IMR-90 (cell line): Measurements from ENCODE around the gene MEOX2. TPM values are rescaled to one million over a fixed set of nuclear protein-coding genes. Genes with fewer than 3 reads are reported as not detected.

Source experiments
- ATAC-seq: fragments of 200-7000 bp; cut with Tn5 transposase; 2 replicates; pipeline ENCODE4 v1.9.1; 2020; ENCODE audit warnings: low read depth, mild to moderate bottlenecking, moderate library complexity
- BruUV-seq: library from RNA; stranded (reverse); fragments of 400-500 nt; replicated peaks from 2 replicates; lab custom pipeline; 2021; lab: Mats Ljungman, UMichigan
- CTCF ChIA-PET: fragments of 300-600 bp; formaldehyde crosslinking; extraction: SDS; loops from one replicate; lab custom pipeline; 2021; ENCODE audit warnings: antibody characterized with exemption; lab: Yijun Ruan, JAX
- POLR2A ChIA-PET: fragments of 300-600 bp; sonication (Branson Sonifier 250); formaldehyde crosslinking; loops from one replicate; lab custom pipeline; 2022; ENCODE audit warnings: antibody characterized with exemption; ENCODE audit not compliant: unreplicated experiment; lab: Charles Lee
- DNase-seq: peaks from one replicate; pipeline ENCODE4 v3.0.0; 2013
- H2AFZ ChIP-seq: replicated peaks from 2 replicates; pipeline ENCODE3; 2013; ENCODE audit warnings: low read length, mild to moderate bottlenecking; ENCODE audit not compliant: poor library complexity
- H2AK5ac ChIP-seq: 2 replicates; pipeline ENCODE4 v1.6.1; 2013; ENCODE audit warnings: low read depth, low read length, inconsistent platforms
- H2AK9ac ChIP-seq: replicated peaks from 2 replicates; pipeline ENCODE3; 2013; ENCODE audit warnings: mild to moderate bottlenecking, low read depth, low read length, moderate library complexity; ENCODE audit not compliant: poor library complexity
- H2BK120ac ChIP-seq: 2 replicates; pipeline ENCODE4 v1.6.1; 2013; ENCODE audit warnings: low read depth, low read length, inconsistent platforms
- H2BK15ac ChIP-seq: 3 replicates; pipeline ENCODE4 v1.6.1; 2013; ENCODE audit warnings: low read depth, low read length, inconsistent platforms
- H2BK20ac ChIP-seq: 2 replicates; pipeline ENCODE4 v1.6.1; 2013; ENCODE audit warnings: low read depth, mild to moderate bottlenecking, inconsistent platforms, low read length, moderate library complexity
- H2BK5ac ChIP-seq: 2 replicates; pipeline ENCODE4 v1.6.1; 2013; ENCODE audit warnings: mild to moderate bottlenecking, low read depth, low read length, inconsistent platforms; ENCODE audit not compliant: poor library complexity, severe bottlenecking
- H3K14ac ChIP-seq: replicated peaks from 2 replicates; pipeline ENCODE4 v1.6.1; 2013; ENCODE audit warnings: low read depth, low read length, inconsistent platforms
- H3K18ac ChIP-seq: 2 replicates; pipeline ENCODE4 v1.6.1; 2013; ENCODE audit warnings: low read depth, low read length, control low read depth
- H3K23ac ChIP-seq: 2 replicates; pipeline ENCODE4 v1.6.1; 2013; ENCODE audit warnings: low read depth, low read length, inconsistent platforms
- H3K27ac ChIP-seq: 2 replicates; pipeline ENCODE4 v1.5.1; 2013; ENCODE audit warnings: mild to moderate bottlenecking, control low read depth, low read length; ENCODE audit not compliant: insufficient read depth
- H3K27me3 ChIP-seq: 2 replicates; pipeline ENCODE4 v1.6.1; 2013; ENCODE audit warnings: low read length; ENCODE audit not compliant: control insufficient read depth, insufficient read depth
- H3K36me3 ChIP-seq: 2 replicates; pipeline ENCODE4 v1.6.1; 2013; ENCODE audit warnings: low read length, mixed read lengths; ENCODE audit not compliant: control insufficient read depth, insufficient read depth
- H3K4ac ChIP-seq: 2 replicates; pipeline ENCODE4 v1.6.1; 2013; ENCODE audit warnings: low read depth, low read length, inconsistent platforms
- H3K4me1 ChIP-seq: 2 replicates; pipeline ENCODE4 v1.6.1; 2013; ENCODE audit warnings: low read length, mixed read lengths; ENCODE audit not compliant: control insufficient read depth, insufficient read depth
- H3K4me2 ChIP-seq: 2 replicates; pipeline ENCODE4 v1.6.1; 2013; ENCODE audit warnings: low read depth, mild to moderate bottlenecking, control low read depth, low read length, moderate library complexity
- H3K4me3 ChIP-seq: 2 replicates; pipeline ENCODE4 v1.5.1; 2013; ENCODE audit warnings: low read depth, mild to moderate bottlenecking, control low read depth, low read length, moderate library complexity; ENCODE audit not compliant: insufficient read depth
- H3K56ac ChIP-seq: 2 replicates; pipeline ENCODE4 v1.6.1; 2013; ENCODE audit warnings: low read length, inconsistent platforms; ENCODE audit not compliant: insufficient read depth; ENCODE audit errors: extremely low read depth
- H3K79me1 ChIP-seq, 2 experiments: 2 replicates each; pipeline ENCODE4 v1.6.1; 2013; ENCODE audit warnings: low read length in 2 of 2, inconsistent platforms in 1 of 2, low read depth in 1 of 2
- H3K9ac ChIP-seq: 2 replicates; pipeline ENCODE4 v1.6.1; 2013; ENCODE audit warnings: low read depth, low read length, control low read depth
- H3K9me1 ChIP-seq: 2 replicates; pipeline ENCODE4 v1.6.1; 2013; ENCODE audit warnings: low read length, inconsistent platforms; ENCODE audit not compliant: insufficient read depth
- H3K9me3 ChIP-seq: 2 replicates; pipeline ENCODE4 v1.6.1; 2013; ENCODE audit warnings: low read length; ENCODE audit not compliant: control insufficient read depth, insufficient read depth
- H4K20me1 ChIP-seq: 2 replicates; pipeline ENCODE4 v1.6.1; 2013; ENCODE audit warnings: low read length, inconsistent platforms; ENCODE audit not compliant: insufficient read depth
- H4K5ac ChIP-seq: 2 replicates; pipeline ENCODE4 v1.6.1; 2013; ENCODE audit warnings: mild to moderate bottlenecking, low read depth, low read length, control low read depth
- H4K8ac ChIP-seq, 2 experiments: 2 replicates each; pipeline ENCODE4 v1.6.1; 2013; ENCODE audit warnings: low read depth in 2 of 2, low read length in 2 of 2, control low read depth in 1 of 2, inconsistent platforms in 1 of 2
- H4K91ac ChIP-seq: 2 replicates; pipeline ENCODE4 v1.6.1; 2013; ENCODE audit warnings: low read depth, low read length, inconsistent platforms; ENCODE audit not compliant: insufficient read depth
- MXI1 ChIP-seq: IDR thresholded peaks from 2 replicates; pipeline ENCODE4 v1.6.1; 2012; ENCODE audit warnings: low read depth, mild to moderate bottlenecking, low read length, moderate library complexity, borderline replicate concordance
- RCOR1 ChIP-seq: IDR thresholded peaks from 2 replicates; pipeline ENCODE4 v1.6.1; 2012; ENCODE audit warnings: mild to moderate bottlenecking, low read length, improper control_type of control experiment; ENCODE audit not compliant: insufficient replicate concordance
- RFX5 ChIP-seq: IDR thresholded peaks from 2 replicates; pipeline ENCODE4 v1.8.0; 2012; ENCODE audit warnings: low read depth, mild to moderate bottlenecking, low read length, moderate library complexity
- WGBS, 2 experiments: methylation state at CpG; one replicate each; pipeline versions ENCODE4 v1.1.5 to v1.1.7; 2013; ENCODE audit warnings: missing lambda C conversion rate in 2 of 2; ENCODE audit not compliant: insufficient read length in 1 of 2; ENCODE audit errors: extremely low coverage in 2 of 2; 5-methylcytosine and 5-hydroxymethylcytosine counted together
- dilution Hi-C: fragments of 300-500 bp; cut with HindIII; formaldehyde crosslinking; loops from one replicate; pipeline ENCODE4 v1.14.3; 2018; ENCODE audit warnings: low sequenced_read_pairs; ENCODE audit not compliant: unreplicated experiment
- in situ Hi-C: fragments of 300-500 bp; cut with MboI; formaldehyde crosslinking; loops from 3 replicates; pipeline ENCODE4 v1.14.3; 2019; ENCODE audit warnings: low sequenced_read_pairs, inconsistent platforms, mixed read lengths
- intact Hi-C: fragments of 100-400 bp; cut with micrococcal nuclease; formaldehyde crosslinking; loops from 2 replicates; pipeline ENCODE4 v1.10.0; 2022
- polyA plus RNA-seq, 3 experiments: library from polyadenylated mRNA; depleted of rRNA; stranded (reverse); fragments of >200 nt; gene quantifications; 2 replicates each; pipeline ENCODE4 v1.2.3, GENCODE V29; 2012; ENCODE audit warnings: low replicate concordance in 1 of 3
- total RNA-seq: library from RNA; depleted of rRNA; stranded (reverse); fragments of >200 nt; gene quantifications from 2 replicates; pipeline ENCODE4 v1.2.3, GENCODE V29; 2012
- TF ChIP-seq, protein P1 (sequence below): conservative IDR thresholded peaks from 2 replicates; pipeline ENCODE4 v1.5.1; 2012; ENCODE audit warnings: mild to moderate bottlenecking, low read depth, low read length, improper control_type of control experiment
- TF ChIP-seq, protein P2 (sequence below): fragments of 150-350 bp; IDR thresholded peaks from 2 replicates; pipeline ENCODE4 v1.6.1; 2017; ENCODE audit warnings: mild to moderate bottlenecking, antibody characterized with exemption, low read length, low read depth

The MEOX2 gene
- total and polyA plus RNA-seq, 2 of the 4 experiments (the other 2 are of a cell fraction): under 0.01 TPM; not detected in 1

DNA sequence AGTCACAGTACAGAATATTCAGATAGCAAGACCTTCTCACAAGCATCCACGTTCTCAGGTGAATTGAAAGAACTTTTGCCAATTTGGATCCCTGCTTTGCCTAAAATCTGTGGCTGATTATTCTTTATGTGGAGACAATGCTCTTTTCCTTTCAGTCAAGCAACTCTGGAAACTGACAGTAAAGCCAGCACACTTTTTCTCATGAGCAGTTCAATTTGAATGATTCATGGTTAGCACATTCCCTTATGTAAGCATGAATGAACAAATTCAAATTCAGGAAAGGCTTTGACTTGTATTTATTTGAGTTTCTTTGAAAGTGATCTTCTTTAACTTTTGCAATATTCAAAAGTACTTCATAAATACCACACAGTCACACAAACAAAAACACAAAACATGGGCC, 57.6 kb downstream of the MEOX2 start:
- intact Hi-C loops: no loop called here
- POLR2A ChIA-PET: no interaction called here
- Histone ChIP-seq H4K5ac (no peak overlapping the region), H3K23ac (no peak overlapping the region), H3K36me3 (no peaks in the 10 kb centered on the region), H2BK120ac (no peak overlapping the region), H2AK5ac (no peak overlapping the region), H3K9ac (no peak overlapping the region), H3K14ac (no peak overlapping the region), H3K27me3 (no peaks in the 10 kb centered on the region), H2AFZ (no peak overlapping the region), H2BK15ac (no peak overlapping the region), H3K9me1 (0 out of 2 replicates have a peak, but pooled peaks cover 3% of the 10 kb centered on the region), H3K9me3 (no peaks in the 10 kb centered on the region), H3K4me2 (no peak overlapping the region), H3K56ac (no peak overlapping the region), H4K20me1 (no peaks in the 10 kb centered on the region), H3K27ac (no peak overlapping the region), H3K79me1 (no peaks in the 10 kb centered on the region), H2BK20ac (no peak overlapping the region), H2AK9ac (no peak overlapping the region), H4K91ac (no peak overlapping the region), H4K8ac (no peak overlapping the region), H2BK5ac (no peak overlapping the region), H3K4me1 (no peaks in the 10 kb centered on the region), H3K4ac (no peak overlapping the region), H3K4me3 (no peak overlapping the region), H3K18ac (no peak overlapping the region)
- TF ChIP-seq RCOR1 (no peak), MXI1 (no peak), RFX5 (no peak)
- TF ChIP-seq, protein P1, sequence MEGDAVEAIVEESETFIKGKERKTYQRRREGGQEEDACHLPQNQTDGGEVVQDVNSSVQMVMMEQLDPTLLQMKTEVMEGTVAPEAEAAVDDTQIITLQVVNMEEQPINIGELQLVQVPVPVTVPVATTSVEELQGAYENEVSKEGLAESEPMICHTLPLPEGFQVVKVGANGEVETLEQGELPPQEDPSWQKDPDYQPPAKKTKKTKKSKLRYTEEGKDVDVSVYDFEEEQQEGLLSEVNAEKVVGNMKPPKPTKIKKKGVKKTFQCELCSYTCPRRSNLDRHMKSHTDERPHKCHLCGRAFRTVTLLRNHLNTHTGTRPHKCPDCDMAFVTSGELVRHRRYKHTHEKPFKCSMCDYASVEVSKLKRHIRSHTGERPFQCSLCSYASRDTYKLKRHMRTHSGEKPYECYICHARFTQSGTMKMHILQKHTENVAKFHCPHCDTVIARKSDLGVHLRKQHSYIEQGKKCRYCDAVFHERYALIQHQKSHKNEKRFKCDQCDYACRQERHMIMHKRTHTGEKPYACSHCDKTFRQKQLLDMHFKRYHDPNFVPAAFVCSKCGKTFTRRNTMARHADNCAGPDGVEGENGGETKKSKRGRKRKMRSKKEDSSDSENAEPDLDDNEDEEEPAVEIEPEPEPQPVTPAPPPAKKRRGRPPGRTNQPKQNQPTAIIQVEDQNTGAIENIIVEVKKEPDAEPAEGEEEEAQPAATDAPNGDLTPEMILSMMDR: no peak
- TF ChIP-seq, protein P2, sequence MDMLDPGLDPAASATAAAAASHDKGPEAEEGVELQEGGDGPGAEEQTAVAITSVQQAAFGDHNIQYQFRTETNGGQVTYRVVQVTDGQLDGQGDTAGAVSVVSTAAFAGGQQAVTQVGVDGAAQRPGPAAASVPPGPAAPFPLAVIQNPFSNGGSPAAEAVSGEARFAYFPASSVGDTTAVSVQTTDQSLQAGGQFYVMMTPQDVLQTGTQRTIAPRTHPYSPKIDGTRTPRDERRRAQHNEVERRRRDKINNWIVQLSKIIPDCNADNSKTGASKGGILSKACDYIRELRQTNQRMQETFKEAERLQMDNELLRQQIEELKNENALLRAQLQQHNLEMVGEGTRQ: no peak
- dilution Hi-C loops: no loop called here
- CTCF ChIA-PET: no interaction called here
- no TSS peak for BruUV-seq
- DNase-seq (peak; percentile 3), ATAC-seq (no peak)
- in situ Hi-C loops: no loop called here
- WGBS, 2 experiments: no CpG with 5 or more reads among the region's 1 CpG
